GM10248 (cell line): ENCODE data around the gene NBR1.

Experiments
- CTCF ChIA-PET: fragments of 300-600 bp; sonication (Branson Sonifier 250); formaldehyde crosslinking; extraction: SDS; loops from one replicate; lab custom pipeline; 2021; ENCODE audit warnings: antibody characterized with exemption; lab: Yijun Ruan, JAX
- POLR2A ChIA-PET: fragments of 350-650 bp; sonication (Branson Sonifier 250); formaldehyde crosslinking; extraction: SDS; loops from one replicate; lab custom pipeline; 2020; ENCODE audit warnings: antibody characterized with exemption; lab: Yijun Ruan, JAX
- DNase-seq: peaks from one replicate; pipeline ENCODE4 v3.0.0; 2012; ENCODE audit errors: extremely low spot score
- CTCF ChIP-seq: IDR thresholded peaks from 2 replicates; pipeline ENCODE4 v1.5.1; 2012; ENCODE audit warnings: mild to moderate bottlenecking, low read depth; ENCODE audit errors: extremely low read depth, missing control alignments, control extremely low read depth

The NBR1 gene

GRCh38 chr17:43211123-43211479 is 40.1 kb downstream of the NBR1 start:
- CTCF ChIA-PET = interaction anchor here (0.9 to 1.3 kb wide), 2 partner anchors 9 to 187 kb away, joined by 4 to 5 read pairs; no protein-coding TSS in a partner anchor
- POLR2A ChIA-PET = interaction anchor here (0.6 to 3.8 kb wide), 10 partner anchors 8 to 213 kb away, joined by 3 to 54 read pairs (median 5); partner anchors contain the start of genes NBR1 and RPL27
- TF ChIP-seq CTCF = no peak
- DNase-seq = no peak

- ChIA-PET POLR2A (interaction anchor here (0.5 to 3.8 kb wide), 14 partner anchors 9 to 214 kb away, joined by 3 to 54 read pairs (median 4); partner anchors contain the start of genes NBR1 and RPL27), CTCF (interaction anchor here (0.9 to 1.9 kb wide), 7 partner anchors 9 to 188 kb away, joined by 3 to 13 read pairs (median 3); no protein-coding TSS in a partner anchor)
- peak; percentile 6 for TF ChIP-seq CTCF
- peak; percentile 94 for DNase-seq
These were observed 40.7 kb downstream of the NBR1 start, which contains the start of gene TMEM106A for GRCh38 chr17:43211480-43212402. Gene TMEM106A (plus strand): TSS chr17:43211875. CDS start chr17:43213042, 1,167 bp downstream.

GRCh38 chr17:43212641-43213490 is 41.9 kb downstream of the NBR1 start:
- ChIA-PET POLR2A (interaction anchor here (0.6 to 3.8 kb wide), 5 partner anchors 8 to 156 kb away, joined by 3 to 54 read pairs (median 6); no protein-coding TSS in a partner anchor), CTCF (interaction anchor here (0.6 to 1.9 kb wide), 8 partner anchors 10 to 271 kb away, joined by 3 to 13 read pairs (median 3); partner anchors contain the start of gene DHX8)
- no peak for TF ChIP-seq CTCF
- no peak for DNase-seq

- CTCF ChIA-PET = interaction anchor here (1.2 to 1.4 kb wide), 2 partner anchors 13 to 271 kb away, joined by 3 to 4 read pairs; partner anchors contain the start of gene DHX8
- POLR2A ChIA-PET = interaction anchor here (3.8 kb wide), 1 partner anchor 102 kb away, joined by 54 read pairs; no protein-coding TSS in a partner anchor
- no peak for DNase-seq
- TF ChIP-seq CTCF = no peak
These were observed 42.5 kb downstream of the NBR1 start for GRCh38 chr17:43213545-43213944.

- POLR2A ChIA-PET = interaction anchor here (1.4 kb wide), 1 partner anchor 102 kb away, joined by 3 read pairs; no protein-coding TSS in a partner anchor
- DNase-seq = no peak
- CTCF ChIA-PET = interaction anchor here (1.0 to 1.2 kb wide), 3 partner anchors 94 to 191 kb away, joined by 3 to 5 read pairs (median 3); no protein-coding TSS in a partner anchor
- no peak for TF ChIP-seq CTCF
These were observed 44.3 kb downstream of the NBR1 start for GRCh38 chr17:43215341-43215740.
